T-helper 1 cell treated with Interleukin-12 subunit alpha and Interleukin-12 subunit beta and Interleukin-4 antibody, amounts not matched to agents 30 μg/mL and 1 μg/mL, for 36 hours (primary cell): Measurements from ENCODE around the gene MRPL14.

Source experiments
- H3K27ac Mint-ChIP-seq: one replicate; pipeline ENCODE4 v1.8.0; 2021; ENCODE audit warnings: mild to moderate bottlenecking, mixed read lengths
- H3K27me3 Mint-ChIP-seq: one replicate; pipeline ENCODE4 v1.8.0; 2021; ENCODE audit warnings: low read depth, mixed read lengths
- H3K36me3 Mint-ChIP-seq: one replicate; pipeline ENCODE4 v1.8.0; 2021; ENCODE audit warnings: low read depth, mixed read lengths
- H3K4me1 Mint-ChIP-seq: one replicate; pipeline ENCODE4 v1.8.0; 2021; ENCODE audit warnings: low read depth, mixed read lengths
- H3K4me3 Mint-ChIP-seq: one replicate; pipeline ENCODE4 v1.8.0; 2021; ENCODE audit warnings: mild to moderate bottlenecking, moderate library complexity, mixed read lengths
- H3K9me3 Mint-ChIP-seq: one replicate; pipeline ENCODE4 v1.8.0; 2021; ENCODE audit warnings: mixed read lengths

MRPL14 gene

GRCh38 chr6:44138717-44139350, 11.6 kb upstream of the MRPL14 start:
- Mint-ChIP-seq H3K27me3 (no peaks in the 10 kb centered on the region), H3K36me3 (peaks cover 16% of the 10 kb centered on the region), H3K4me1 (no peaks in the 10 kb centered on the region), H3K4me3 (no peak overlapping the region), H3K9me3 (no peaks in the 10 kb centered on the region), H3K27ac (no peak overlapping the region)

GRCh38 chr6:44135875-44136274, 8.6 kb upstream of the MRPL14 start:
- H3K9me3 Mint-ChIP-seq, result no peaks in the 10 kb centered on the region
- no peaks in the 10 kb centered on the region for H3K27me3 Mint-ChIP-seq
- H3K36me3 Mint-ChIP-seq, result peaks cover 14% of the 10 kb centered on the region
- H3K4me1 Mint-ChIP-seq, result peaks cover 7% of the 10 kb centered on the region
- no peak overlapping the region for H3K27ac Mint-ChIP-seq
- H3K4me3 Mint-ChIP-seq, result no peak overlapping the region

GRCh38 chr6:44135173-44135758, 8.0 kb upstream of the MRPL14 start:
- H3K27me3 Mint-ChIP-seq, result no peaks in the 10 kb centered on the region
- H3K4me1 Mint-ChIP-seq, result peaks cover 7% of the 10 kb centered on the region
- H3K9me3 Mint-ChIP-seq, result no peaks in the 10 kb centered on the region
- no peak overlapping the region for H3K27ac Mint-ChIP-seq
- peaks cover 9% of the 10 kb centered on the region for H3K36me3 Mint-ChIP-seq
- H3K4me3 Mint-ChIP-seq, result no peak overlapping the region

GRCh38 chr6:44133981-44134711, 6.9 kb upstream of the MRPL14 start:
- no peaks in the 10 kb centered on the region for H3K27me3 Mint-ChIP-seq
- no peak overlapping the region for H3K4me3 Mint-ChIP-seq
- no peaks in the 10 kb centered on the region for H3K9me3 Mint-ChIP-seq
- H3K4me1 Mint-ChIP-seq, result peaks cover 7% of the 10 kb centered on the region
- peaks cover 7% of the 10 kb centered on the region for H3K36me3 Mint-ChIP-seq
- H3K27ac Mint-ChIP-seq, result no peak overlapping the region

GRCh38 chr6:44133003-44133931, 6.0 kb upstream of the MRPL14 start:
- peaks cover 7% of the 10 kb centered on the region for H3K4me1 Mint-ChIP-seq
- H3K9me3 Mint-ChIP-seq, result no peaks in the 10 kb centered on the region
- H3K27me3 Mint-ChIP-seq, result no peaks in the 10 kb centered on the region
- H3K36me3 Mint-ChIP-seq, result peaks cover 7% of the 10 kb centered on the region
- no peak overlapping the region for H3K4me3 Mint-ChIP-seq
- H3K27ac Mint-ChIP-seq, result no peak overlapping the region

- no peaks in the 10 kb centered on the region for H3K27me3 Mint-ChIP-seq
- H3K9me3 Mint-ChIP-seq, result no peaks in the 10 kb centered on the region
- H3K4me3 Mint-ChIP-seq, result no peak overlapping the region
- peaks cover 7% of the 10 kb centered on the region for H3K36me3 Mint-ChIP-seq
- peaks cover 7% of the 10 kb centered on the region for H3K4me1 Mint-ChIP-seq
- no peak overlapping the region for H3K27ac Mint-ChIP-seq
Measured at GRCh38 chr6:44132476-44132875, 5.2 kb upstream of the MRPL14 start.

- H3K4me3 Mint-ChIP-seq, result no peak overlapping the region
- no peaks in the 10 kb centered on the region for H3K9me3 Mint-ChIP-seq
- no peaks in the 10 kb centered on the region for H3K27me3 Mint-ChIP-seq
- H3K4me1 Mint-ChIP-seq, result peaks cover 7% of the 10 kb centered on the region
- H3K27ac Mint-ChIP-seq, result no peak overlapping the region
- peaks cover 7% of the 10 kb centered on the region for H3K36me3 Mint-ChIP-seq
Measured at GRCh38 chr6:44131892-44132291, 4.6 kb upstream of the MRPL14 start.

- H3K36me3 Mint-ChIP-seq, result peaks cover 11% of the 10 kb centered on the region
- H3K9me3 Mint-ChIP-seq, result no peaks in the 10 kb centered on the region
- H3K27me3 Mint-ChIP-seq, result no peaks in the 10 kb centered on the region
- H3K4me3 Mint-ChIP-seq, result peak overlapping the region; percentile 51
- H3K4me1 Mint-ChIP-seq, result peaks cover 19% of the 10 kb centered on the region
- H3K27ac Mint-ChIP-seq, result no peak overlapping the region
Measured at GRCh38 chr6:44129841-44130322, 2.6 kb upstream of the MRPL14 start.

GRCh38 chr6:44128020-44128917, 1.0 kb upstream of the MRPL14 start:
- peak overlapping the region; percentile 77 for H3K4me3 Mint-ChIP-seq
- peaks cover 35% of the 10 kb centered on the region for H3K4me1 Mint-ChIP-seq
- peaks cover 12% of the 10 kb centered on the region for H3K36me3 Mint-ChIP-seq
- H3K27ac Mint-ChIP-seq, result peak overlapping the region; percentile 42
- H3K9me3 Mint-ChIP-seq, result no peaks in the 10 kb centered on the region
- no peaks in the 10 kb centered on the region for H3K27me3 Mint-ChIP-seq

- Mint-ChIP-seq H3K9me3 (no peaks in the 10 kb centered on the region), H3K4me1 (peaks cover 39% of the 10 kb centered on the region), H3K36me3 (peaks cover 16% of the 10 kb centered on the region), H3K4me3 (peak overlapping the region; percentile 82), H3K27ac (peak overlapping the region; percentile 90), H3K27me3 (no peaks in the 10 kb centered on the region)
Measured at GRCh38 chr6:44126320-44127149, 717 bp downstream of the MRPL14 start.

- no peak overlapping the region for H3K27ac Mint-ChIP-seq
- H3K4me3 Mint-ChIP-seq, result peak overlapping the region; percentile 33
- H3K9me3 Mint-ChIP-seq, result no peaks in the 10 kb centered on the region
- H3K27me3 Mint-ChIP-seq, result no peaks in the 10 kb centered on the region
- H3K36me3 Mint-ChIP-seq, result peaks cover 18% of the 10 kb centered on the region
- H3K4me1 Mint-ChIP-seq, result peaks cover 52% of the 10 kb centered on the region
Measured at GRCh38 chr6:44123544-44123943, 3.7 kb downstream of the MRPL14 start.

GRCh38 chr6:44122801-44123200, 4.5 kb downstream of the MRPL14 start:
- H3K27me3 Mint-ChIP-seq, result no peaks in the 10 kb centered on the region
- peaks cover 19% of the 10 kb centered on the region for H3K36me3 Mint-ChIP-seq
- peaks cover 54% of the 10 kb centered on the region for H3K4me1 Mint-ChIP-seq
- H3K27ac Mint-ChIP-seq, result no peak overlapping the region
- peak overlapping the region; percentile 8 for H3K4me3 Mint-ChIP-seq
- H3K9me3 Mint-ChIP-seq, result no peaks in the 10 kb centered on the region
